HS-5 (cell line): Measurements from ENCODE around the gene CSF3.
"Not testable (repeated sequence)": the region's sequence is repeated elsewhere in the genome, so short reads cannot be mapped to it uniquely, and the experiment has no call there.

Source experiments
- DNase-seq: peaks from one replicate; pipeline ENCODE4 v3.0.0-alpha.2; 2012; ENCODE audit warnings: low read depth

CSF3 gene

GRCh38 chr17:39997543-39997942, 17.7 kb upstream of the CSF3 start:
- no peak for DNase-seq

- no peak for DNase-seq
Measured at GRCh38 chr17:39999067-39999466, 16.2 kb upstream of the CSF3 start.

- no peak for DNase-seq
Measured at GRCh38 chr17:40000161-40000560, 15.1 kb upstream of the CSF3 start.

GRCh38 chr17:40001335-40001734, 13.9 kb upstream of the CSF3 start:
- DNase-seq, result not testable (repeated sequence)

GRCh38 chr17:40004072-40004471, 11.2 kb upstream of the CSF3 start:
- no peak for DNase-seq

GRCh38 chr17:40004712-40005111, 10.5 kb upstream of the CSF3 start:
- DNase-seq, result no peak

GRCh38 chr17:40005520-40005919, 9.7 kb upstream of the CSF3 start:
- DNase-seq, result no peak

GRCh38 chr17:40010946-40011500, 4.2 kb upstream of the CSF3 start:
- DNase-seq, result not testable (repeated sequence)

GRCh38 chr17:40012017-40012647, 3.1 kb upstream of the CSF3 start:
- not testable (repeated sequence) for DNase-seq

- no peak for DNase-seq
Measured at GRCh38 chr17:40014375-40014980, 762 bp upstream of the CSF3 start.

- DNase-seq, result no peak
Measured at GRCh38 chr17:40015998-40016985, 1.1 kb downstream of the CSF3 start.

GRCh38 chr17:40017422-40018080, 2.3 kb downstream of the CSF3 start:
- no peak for DNase-seq

- DNase-seq, result no peak
Measured at GRCh38 chr17:40018211-40019121, 3.2 kb downstream of the CSF3 start.

- peak; percentile 88 for DNase-seq
Measured at GRCh38 chr17:40019140-40019991, 4.1 kb downstream of the CSF3 start.

- DNase-seq, result no peak
Measured at GRCh38 chr17:40020146-40020545, 4.9 kb downstream of the CSF3 start.

- peak; percentile 88 for DNase-seq
Measured at GRCh38 chr17:40021451-40021971, 6.3 kb downstream of the CSF3 start.

- DNase-seq, result no peak
Measured at GRCh38 chr17:40022497-40022896, 7.3 kb downstream of the CSF3 start.

GRCh38 chr17:40022961-40023541, 7.8 kb downstream of the CSF3 start:
- DNase-seq, result no peak

- DNase-seq, result no peak
Measured at GRCh38 chr17:40023590-40024292, 8.5 kb downstream of the CSF3 start.
